Kidney glomerular epithelial cell (primary cell): Measurements from ENCODE around the gene BLM.
"Not testable (repeated sequence)": the region's sequence is repeated elsewhere in the genome, so short reads cannot be mapped to it uniquely, and the experiment has no call there.

Experiments
- DNase-seq: peaks from one replicate; lab custom pipeline; 2025; lab: John Stamatoyannopoulos, UW

Gene BLM

GRCh38 chr15:90822204-90822955 is 105.2 kb downstream of the BLM start:
- DNase-seq: no peak

GRCh38 chr15:90823455-90823974 is 106.4 kb downstream of the BLM start:
- DNase-seq: no peak

GRCh38 chr15:90825115-90825899 is 108.2 kb downstream of the BLM start:
- DNase-seq: not testable (repeated sequence)

DNA sequence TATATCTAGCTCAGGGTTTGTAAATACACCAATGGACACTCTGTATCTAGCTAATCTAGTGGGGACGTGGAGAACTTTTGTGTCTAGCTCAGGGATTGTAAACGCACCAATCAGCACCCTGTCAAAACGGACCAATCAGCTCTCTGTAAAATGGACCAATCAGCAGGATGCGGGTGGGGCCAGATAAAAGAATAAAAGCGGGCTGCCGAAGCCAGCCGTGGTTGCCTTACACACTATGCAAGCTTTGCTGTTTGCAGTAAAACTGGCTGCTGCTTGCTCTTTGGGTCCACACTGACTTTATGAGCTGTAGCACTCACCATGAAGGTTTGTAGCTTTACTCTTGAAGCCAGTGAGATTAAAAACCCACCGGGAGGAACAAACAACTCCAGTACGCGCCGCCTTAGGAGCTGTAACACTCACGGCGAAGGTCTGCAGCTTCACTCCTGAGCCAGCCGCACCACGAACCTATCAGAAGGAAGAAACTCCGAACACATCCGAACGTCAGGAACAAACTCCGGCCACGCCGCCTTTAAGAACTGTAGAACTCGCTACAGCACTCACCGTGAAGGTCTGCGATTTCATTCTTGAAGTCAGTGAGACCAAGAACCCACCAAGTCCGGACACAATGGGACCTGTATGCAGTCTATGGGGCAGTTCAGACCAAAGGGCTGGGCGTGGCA is 109.2 kb downstream of the BLM start:
- not testable (repeated sequence) for DNase-seq

DNA sequence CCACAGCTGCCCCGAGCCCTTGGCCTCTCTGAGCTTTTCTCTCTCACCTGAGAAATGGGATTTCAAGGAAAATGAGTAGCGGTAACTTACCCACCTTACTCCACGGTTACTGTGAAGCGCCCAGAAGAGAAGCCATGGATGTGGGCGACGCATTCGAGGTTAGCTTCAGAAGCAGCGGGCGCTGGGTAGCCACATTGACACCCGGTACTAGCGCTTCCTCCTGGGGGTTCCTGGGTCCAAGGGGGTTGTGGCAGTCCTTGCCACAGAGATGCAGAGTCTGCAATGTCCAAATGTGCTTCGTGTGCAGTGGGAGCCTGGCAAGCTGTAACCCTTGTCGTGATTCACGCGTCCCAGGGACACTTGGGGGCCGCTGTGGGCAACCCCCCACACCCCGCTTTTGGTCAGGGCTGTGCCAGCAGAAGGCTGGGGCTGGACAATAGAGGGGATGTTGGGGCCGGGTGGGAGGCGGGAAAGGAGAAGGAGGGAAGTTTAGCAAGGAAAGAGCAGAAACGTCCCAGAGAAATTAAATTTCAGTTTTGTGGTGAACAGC is 109.8 kb downstream of the BLM start:
- DNase-seq: no peak

DNA sequence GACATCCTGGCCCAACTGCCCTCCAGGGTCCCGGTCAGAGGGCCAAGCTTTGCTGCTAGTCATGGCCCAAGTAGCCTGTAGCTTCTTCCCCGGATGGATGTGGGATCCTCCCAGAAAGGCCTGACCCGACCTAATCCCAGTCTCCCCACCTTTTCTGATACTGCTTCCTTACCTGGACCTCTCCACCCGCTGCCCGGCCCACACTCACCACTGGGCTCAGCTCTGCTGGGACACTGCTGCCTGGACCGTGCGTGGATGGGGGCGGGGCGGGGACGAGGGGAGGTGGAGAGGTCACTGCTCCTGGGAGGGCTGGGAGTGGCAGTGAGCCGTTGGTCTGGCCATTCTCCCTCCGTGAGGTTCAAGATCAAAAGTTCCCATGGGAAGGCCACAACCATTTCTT is 111.0 kb downstream of the BLM start:
- DNase-seq: no peak

DNA sequence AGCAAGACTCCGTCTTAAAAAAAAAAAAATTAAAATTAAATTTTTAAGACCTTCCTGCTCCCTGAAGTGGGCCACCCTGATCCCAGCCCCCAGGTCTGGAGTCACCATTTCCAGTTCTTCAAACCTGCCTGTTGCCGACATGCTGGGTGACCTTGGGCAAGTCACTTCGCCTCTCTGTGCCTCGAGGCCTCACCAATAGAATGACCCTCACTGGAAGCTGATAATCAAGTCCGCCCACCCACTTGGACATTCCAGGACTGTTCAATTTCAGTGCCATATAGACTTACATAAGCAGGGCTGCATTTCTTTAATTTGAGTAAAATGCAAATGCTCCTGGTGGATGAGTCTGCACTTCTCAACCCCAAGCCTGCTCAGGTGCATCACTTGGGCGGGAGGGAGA is 112.0 kb downstream of the BLM start:
- no peak for DNase-seq

GRCh38 chr15:90829942-90830440 is 112.8 kb downstream of the BLM start:
- no peak for DNase-seq

DNA sequence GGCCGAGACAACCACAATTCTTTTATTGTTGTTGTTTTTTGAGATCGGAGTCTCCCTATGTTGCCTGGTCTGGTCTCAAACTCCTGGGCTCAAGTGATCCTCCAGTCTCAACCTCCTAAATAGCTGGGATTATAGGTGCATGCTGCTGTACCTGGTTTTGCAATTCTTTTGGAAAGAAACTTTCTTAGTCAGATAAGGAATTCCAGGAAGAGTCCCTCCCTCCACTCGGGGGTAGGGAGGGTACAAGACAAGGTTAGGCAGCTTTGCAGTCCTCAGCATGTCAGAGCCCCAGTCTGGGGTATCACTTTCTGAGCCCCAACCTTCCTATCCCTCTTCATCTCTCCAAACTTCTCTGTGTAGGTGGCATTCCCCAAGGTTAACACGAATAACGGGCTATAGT is 117.5 kb downstream of the BLM start:
- no peak for DNase-seq

DNA sequence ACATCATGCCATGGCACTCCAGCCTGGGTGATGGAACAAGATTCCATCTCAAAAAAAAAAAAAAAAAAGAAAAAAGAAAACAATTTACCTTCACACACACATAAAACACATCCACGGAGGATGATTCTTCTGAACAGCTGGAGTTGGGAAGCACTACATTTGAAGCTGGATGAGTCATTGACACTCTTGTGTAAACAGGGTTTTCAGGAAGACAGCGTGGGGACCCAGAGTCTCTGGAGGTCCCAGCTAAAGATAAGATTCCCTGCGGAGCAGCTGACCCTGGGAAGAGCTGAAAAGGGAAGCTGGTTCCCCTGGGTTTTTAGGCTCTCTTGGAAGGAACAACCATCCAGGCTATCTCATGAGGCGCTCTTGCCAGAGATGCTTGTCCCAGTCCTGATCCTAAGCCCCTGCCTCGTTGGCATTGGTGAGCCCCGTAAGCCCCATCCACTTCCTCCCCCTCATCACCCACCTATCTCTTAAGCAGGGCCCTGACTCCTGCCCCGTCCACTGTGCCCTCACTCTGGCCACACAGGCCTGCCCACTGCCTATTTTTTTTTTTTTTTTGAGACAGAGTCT is 119.2 kb downstream of the BLM start:
- no peak for DNase-seq

- DNase-seq: no peak
Observed at GRCh38 chr15:90837094-90837493, 119.9 kb downstream of the BLM start.

- DNase-seq: no peak
Observed at GRCh38 chr15:90838139-90838538, 121.0 kb downstream of the BLM start.

DNA sequence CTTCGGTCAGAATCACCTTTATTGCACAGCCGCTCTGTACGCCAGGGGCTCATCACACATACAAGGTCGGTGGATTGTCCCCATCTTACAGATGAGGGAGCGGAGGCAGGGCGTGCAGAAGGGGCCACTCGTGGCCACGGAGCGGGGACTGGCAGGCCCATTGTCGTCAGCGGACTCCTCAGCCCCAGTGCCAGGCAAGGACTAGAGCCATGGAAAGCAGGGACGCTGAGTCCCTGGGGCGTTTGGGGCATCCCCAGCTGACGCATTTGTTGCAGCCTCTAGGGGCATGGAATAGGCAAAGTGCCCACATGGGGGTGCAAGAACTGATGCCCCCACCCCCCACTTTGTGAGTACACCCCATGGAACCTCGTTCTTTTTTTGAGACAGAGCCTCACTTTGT is 121.4 kb downstream of the BLM start:
- DNase-seq: no peak

- DNase-seq: no peak
Observed at GRCh38 chr15:90839187-90840071, 122.3 kb downstream of the BLM start.

GRCh38 chr15:90840157-90840855 is 123.2 kb downstream of the BLM start:
- DNase-seq: no peak

- no peak for DNase-seq
Observed at GRCh38 chr15:90840954-90841353, 123.8 kb downstream of the BLM start.

DNA sequence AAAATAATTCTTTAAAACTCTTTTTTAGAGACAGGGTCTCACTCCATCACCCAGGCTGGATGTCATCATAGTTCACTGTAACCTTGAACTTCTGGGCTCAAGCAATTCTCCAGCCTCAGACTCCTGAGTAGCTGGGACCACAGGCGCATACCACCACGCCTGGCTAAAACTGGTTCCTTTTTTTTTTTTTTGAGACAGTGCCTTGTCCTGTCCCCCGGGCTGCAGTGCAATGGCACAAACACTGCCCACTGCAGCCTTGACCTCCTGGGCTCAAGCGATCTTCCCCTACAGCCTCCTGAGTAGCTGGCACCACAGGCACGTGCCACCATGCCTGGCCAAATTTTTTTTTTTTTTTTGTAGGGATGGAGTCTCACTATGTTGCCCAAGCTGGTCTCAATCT is 127.5 kb downstream of the BLM start:
- DNase-seq: no peak

DNA sequence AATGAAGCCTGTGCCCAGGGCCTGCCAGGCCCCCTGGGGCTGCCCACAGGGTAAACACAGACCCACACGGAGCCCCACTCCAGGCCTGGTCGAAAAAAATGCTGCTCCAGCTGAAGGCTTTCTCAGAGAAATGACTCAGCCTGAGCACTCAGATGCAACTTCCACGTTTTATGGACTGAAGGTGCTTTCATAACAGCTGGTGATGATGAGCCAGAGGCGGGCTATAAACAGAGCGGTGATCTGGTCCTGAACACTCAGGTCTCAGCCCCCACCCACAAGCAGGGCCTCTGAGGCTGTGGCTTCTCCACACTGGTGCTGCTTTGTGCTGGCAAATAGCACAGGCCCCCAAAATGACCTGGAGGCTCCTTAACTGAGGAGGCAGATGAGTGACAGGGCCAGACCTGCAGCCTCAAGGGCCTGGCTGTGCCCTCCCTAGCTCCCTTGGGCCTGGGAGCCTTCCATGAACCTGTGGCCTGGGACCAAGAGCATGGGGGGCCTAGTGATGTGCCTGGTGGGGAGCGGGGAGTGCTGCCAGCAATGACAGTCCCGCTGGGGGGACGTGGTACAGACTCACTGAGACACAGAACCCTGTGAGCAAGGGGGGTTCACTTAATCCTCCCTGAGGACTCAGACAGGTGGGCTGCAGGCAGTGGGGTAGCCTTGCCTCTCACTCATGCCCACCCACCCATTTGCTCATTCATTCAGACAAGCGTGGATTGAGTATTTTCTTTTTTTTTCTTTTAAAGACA is 128.2 kb downstream of the BLM start:
- peak; percentile 77 for DNase-seq

- DNase-seq: not testable (repeated sequence)
Observed at GRCh38 chr15:90849424-90849823, 132.3 kb downstream of the BLM start.
